ENCODE measurements around the gene LRRC14B. TPM values are rescaled to one million over a fixed set of nuclear protein-coding genes. Genes with fewer than 3 reads are reported as not detected.
A peak's percentile ranks its signal among the peaks of the same experiment; 100 is the strongest.

Gene LRRC14B
- not detected in 2 replicates for total RNA-seq (ENCODE audit: low replicate concordance)

DNA sequence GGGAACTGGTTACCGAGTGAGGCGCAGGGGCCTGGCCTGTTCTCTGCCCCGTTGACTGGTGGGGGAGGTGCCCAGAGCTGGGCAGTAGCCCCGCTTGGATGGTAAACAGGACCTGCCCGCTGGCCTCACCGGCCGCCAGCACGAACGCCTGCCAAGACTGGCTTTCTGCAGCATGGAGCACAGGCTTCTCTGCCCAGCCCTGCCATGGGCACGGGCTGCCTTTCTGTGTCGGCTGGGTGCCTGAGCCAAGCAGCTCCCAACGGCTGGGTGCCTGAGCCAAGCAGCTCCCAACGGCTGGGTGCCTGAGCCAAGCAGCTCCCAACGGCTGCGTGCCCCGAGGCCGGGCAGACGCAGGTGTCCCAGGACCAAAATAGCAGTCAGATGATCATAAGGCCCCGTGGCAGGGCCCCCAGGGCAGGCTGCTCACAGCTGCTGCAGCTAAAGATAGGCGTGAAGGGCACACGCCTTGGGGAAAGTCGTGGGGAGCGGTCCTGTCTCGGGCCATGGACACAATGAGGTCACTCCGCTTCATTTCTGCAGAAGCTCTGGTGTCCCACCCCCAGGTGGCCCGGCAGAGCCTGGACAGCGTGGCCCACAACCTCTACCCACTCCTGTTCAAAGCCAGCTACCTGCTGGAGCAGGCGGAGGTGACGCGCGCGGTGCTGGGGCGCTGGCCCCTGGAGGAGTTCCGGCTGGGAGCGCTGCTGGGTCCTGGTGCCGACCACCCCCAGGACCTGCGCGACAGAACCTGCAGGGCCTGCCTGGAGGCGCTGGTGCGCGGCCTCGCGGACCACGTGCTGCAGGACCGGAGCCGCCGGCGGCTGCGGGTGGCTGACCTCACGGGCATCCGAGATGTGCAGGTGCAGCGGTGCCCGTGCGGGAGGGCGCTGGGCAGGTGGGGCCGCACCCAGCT, at the start of gene LRRC14B:
Gene LRRC14B, plus strand, starts transcription at position 460 of the 913 bp plus-strand sequence. Its CDS starts 44 bp downstream, at position 504.
- Mint-ChIP-seq H3K4me1 (peaks cover 15% of the 10 kb centered on the region), H3K27me3 (ENCODE audit: insufficient read depth, low read depth) (peaks cover 5% of the 10 kb centered on the region), H3K27ac (no peak within 1 kb of the TSS), H3K36me3 (no peaks in the 10 kb centered on the region), H3K4me3 (peak within 1 kb of the TSS; percentile 7), H3K9me3 (no peaks in the 10 kb centered on the region)
- no peak within 1 kb of the TSS for H2AFZ ChIP-seq (replicated peaks)
- H3K9ac ChIP-seq: no peak within 1 kb of the TSS
- no peak within 1 kb of the TSS for H3K4me3 ChIP-seq
- DNase-seq (ENCODE audit: low spot score): no peak
- no peaks in the 10 kb centered on the region for H3K79me2 ChIP-seq (ENCODE audit: low read depth)
- H3K27me3 ChIP-seq: no peaks in the 10 kb centered on the region
- H3F3A ChIP-seq (ENCODE audit: low read depth): no peaks in the 10 kb centered on the region
- TF ChIP-seq EZH2 (IDR thresholded peaks at IDR 0.05) (no peak), EZH2phosphoT487 (IDR thresholded peaks at IDR 0.05) (no peak)
- TF ChIP-seq, protein P1, sequence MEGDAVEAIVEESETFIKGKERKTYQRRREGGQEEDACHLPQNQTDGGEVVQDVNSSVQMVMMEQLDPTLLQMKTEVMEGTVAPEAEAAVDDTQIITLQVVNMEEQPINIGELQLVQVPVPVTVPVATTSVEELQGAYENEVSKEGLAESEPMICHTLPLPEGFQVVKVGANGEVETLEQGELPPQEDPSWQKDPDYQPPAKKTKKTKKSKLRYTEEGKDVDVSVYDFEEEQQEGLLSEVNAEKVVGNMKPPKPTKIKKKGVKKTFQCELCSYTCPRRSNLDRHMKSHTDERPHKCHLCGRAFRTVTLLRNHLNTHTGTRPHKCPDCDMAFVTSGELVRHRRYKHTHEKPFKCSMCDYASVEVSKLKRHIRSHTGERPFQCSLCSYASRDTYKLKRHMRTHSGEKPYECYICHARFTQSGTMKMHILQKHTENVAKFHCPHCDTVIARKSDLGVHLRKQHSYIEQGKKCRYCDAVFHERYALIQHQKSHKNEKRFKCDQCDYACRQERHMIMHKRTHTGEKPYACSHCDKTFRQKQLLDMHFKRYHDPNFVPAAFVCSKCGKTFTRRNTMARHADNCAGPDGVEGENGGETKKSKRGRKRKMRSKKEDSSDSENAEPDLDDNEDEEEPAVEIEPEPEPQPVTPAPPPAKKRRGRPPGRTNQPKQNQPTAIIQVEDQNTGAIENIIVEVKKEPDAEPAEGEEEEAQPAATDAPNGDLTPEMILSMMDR (IDR thresholded peaks at IDR 0.05): no peak
- H3K4me2 ChIP-seq: no peak within 1 kb of the TSS
- H3K36me3 ChIP-seq: no peaks in the 10 kb centered on the region
- H3K9me3 ChIP-seq (ENCODE audit: low read depth): no peaks in the 10 kb centered on the region
- H4K20me1 ChIP-seq (ENCODE audit: low read depth): peaks cover 16% of the 10 kb centered on the region
- H3K27ac ChIP-seq: no peak within 1 kb of the TSS
- H3K4me1 ChIP-seq: no peaks in the 10 kb centered on the region

DNA sequence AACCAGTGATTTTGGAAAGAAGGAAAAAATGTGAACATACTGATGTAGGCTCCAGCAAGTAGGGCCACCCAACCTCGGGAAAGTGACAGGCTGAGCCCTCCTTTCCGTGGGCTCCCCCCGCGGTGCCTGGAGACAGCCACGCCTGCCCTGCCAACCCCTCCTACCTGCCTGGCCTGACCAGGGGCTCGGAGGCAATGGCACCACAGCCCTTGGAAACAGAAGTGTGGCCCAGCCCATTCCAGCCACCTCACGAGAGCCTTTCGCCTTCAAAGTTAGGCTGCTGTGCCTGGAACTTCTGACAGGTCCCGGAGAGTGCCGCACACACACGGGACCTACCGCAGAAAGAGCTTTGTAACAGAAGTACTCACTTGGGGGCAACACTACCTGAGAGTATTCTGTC, 49.5 kb upstream of the LRRC14B start:
- DNase-seq (ENCODE audit: low spot score): no peak
- Mint-ChIP-seq H3K27me3 (ENCODE audit: insufficient read depth, low read depth) (no peaks in the 10 kb centered on the region), H3K9me3 (peaks cover 4% of the 10 kb centered on the region), H3K36me3 (peaks cover 24% of the 10 kb centered on the region), H3K4me1 (no peaks in the 10 kb centered on the region), H3K27ac (no peak overlapping the region), H3K4me3 (no peak overlapping the region)
- Histone ChIP-seq H3K9ac (no peak overlapping the region), H4K20me1 (ENCODE audit: low read depth) (peaks cover 28% of the 10 kb centered on the region), H3K4me3 (no peak overlapping the region), H2AFZ (replicated peaks) (no peak overlapping the region), H3K4me1 (no peaks in the 10 kb centered on the region), H3K4me2 (no peak overlapping the region), H3K36me3 (peaks cover 8% of the 10 kb centered on the region), H3F3A (ENCODE audit: low read depth) (peaks cover 3% of the 10 kb centered on the region), H3K27ac (no peak overlapping the region), H3K27me3 (no peaks in the 10 kb centered on the region), H3K9me3 (ENCODE audit: low read depth) (no peaks in the 10 kb centered on the region), H3K79me2 (ENCODE audit: low read depth) (peaks cover 11% of the 10 kb centered on the region)
- TF ChIP-seq, protein P1 (IDR thresholded peaks at IDR 0.05): no peak
- TF ChIP-seq EZH2phosphoT487 (IDR thresholded peaks at IDR 0.05) (no peak), EZH2 (IDR thresholded peaks at IDR 0.05) (no peak)

DNA sequence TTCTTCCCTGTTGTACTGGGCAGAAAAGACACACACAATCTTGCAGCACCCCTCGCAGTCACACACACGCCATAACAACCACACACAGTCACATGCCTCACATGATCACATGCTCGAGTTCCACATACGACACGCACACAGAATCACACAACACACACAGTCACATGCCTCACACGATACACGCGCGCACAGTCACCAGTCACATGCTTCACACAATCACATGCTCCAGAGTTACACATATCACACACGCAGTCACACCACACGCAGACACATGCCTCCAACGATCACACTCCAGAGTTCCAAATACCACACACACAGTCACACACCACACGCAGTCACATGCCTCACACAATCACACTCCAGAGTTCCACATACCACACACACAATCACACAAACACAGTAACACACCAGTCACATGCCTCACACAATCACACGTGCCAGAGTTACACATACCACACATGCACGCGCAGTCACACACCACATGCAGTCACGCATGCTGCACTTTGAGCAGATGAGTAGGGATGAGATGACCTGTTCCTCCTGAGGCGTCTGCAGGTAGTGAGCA, 49.0 kb upstream of the LRRC14B start:
- Histone ChIP-seq H2AFZ (replicated peaks) (no peak overlapping the region), H3K4me2 (no peak overlapping the region), H3K79me2 (ENCODE audit: low read depth) (peaks cover 5% of the 10 kb centered on the region), H3K4me3 (no peak overlapping the region), H3K9ac (no peak overlapping the region), H3F3A (ENCODE audit: low read depth) (peaks cover 3% of the 10 kb centered on the region), H3K9me3 (ENCODE audit: low read depth) (no peaks in the 10 kb centered on the region), H3K27ac (no peak overlapping the region), H4K20me1 (ENCODE audit: low read depth) (peaks cover 22% of the 10 kb centered on the region), H3K4me1 (no peaks in the 10 kb centered on the region), H3K27me3 (no peaks in the 10 kb centered on the region), H3K36me3 (peaks cover 12% of the 10 kb centered on the region)
- TF ChIP-seq, protein P1 (IDR thresholded peaks at IDR 0.05): no peak
- no peak for TF ChIP-seq EZH2 (IDR thresholded peaks at IDR 0.05)
- no peak for TF ChIP-seq EZH2phosphoT487 (IDR thresholded peaks at IDR 0.05)
- H3K4me3 Mint-ChIP-seq: no peak overlapping the region
- peaks cover 10% of the 10 kb centered on the region for H3K9me3 Mint-ChIP-seq
- no peak for DNase-seq (ENCODE audit: low spot score)
- peaks cover 26% of the 10 kb centered on the region for H3K36me3 Mint-ChIP-seq
- H3K4me1 Mint-ChIP-seq: no peaks in the 10 kb centered on the region
- H3K27ac Mint-ChIP-seq: peak overlapping the region; percentile 38
- H3K27me3 Mint-ChIP-seq (ENCODE audit: insufficient read depth, low read depth): no peaks in the 10 kb centered on the region

Data from neural progenitor cell (in vitro differentiated cells).